B cell (primary cell): ENCODE measurements around the gene NME9. TPM values are rescaled to one million over a fixed set of nuclear protein-coding genes. Genes with fewer than 3 reads are reported as not detected.

Source experiments
- ATAC-seq: fragments of 200-7000 bp; cut with Tn5 transposase; one replicate; pipeline ENCODE4 v1.10.0; 2021; ENCODE audit warnings: low read depth, mild to moderate bottlenecking, moderate number of reproducible peaks, moderate library complexity
- CTCF ChIA-PET: fragments of 350-600 bp; sonication (Branson Sonifier 250); formaldehyde crosslinking; loops from one replicate; lab custom pipeline; 2021; ENCODE audit warnings: antibody characterized with exemption, inconsistent platforms; lab: Charles Lee
- POLR2A ChIA-PET: fragments of 350-600 bp; sonication (Branson Sonifier 250); formaldehyde crosslinking; loops from one replicate; lab custom pipeline; 2021; ENCODE audit warnings: antibody characterized with exemption; lab: Charles Lee
- DNase-seq: peaks from one replicate; pipeline ENCODE4 v3.0.0; 2013
- H2AFZ ChIP-seq: 2 replicates; pipeline ENCODE4 v1.6.1; 2012; ENCODE audit warnings: mild to moderate bottlenecking, low read depth, low read length; ENCODE audit not compliant: insufficient read depth, poor library complexity, severe bottlenecking
- H3K27ac ChIP-seq, 2 donors: 1 replicate in 1 of 2; 2 replicates in 1 of 2; pipeline ENCODE4 v1.5.1; 2012 to 2013; ENCODE audit warnings: low read length in 2 of 2, mild to moderate bottlenecking in 2 of 2, moderate library complexity in 1 of 2
- H3K27me3 ChIP-seq, 4 experiments: fragments of 200-600 bp in 1 of 4; sonication (generic) in 1 of 4; replicated peaks in 1 of 4; 1 replicate in 2 of 4; 2 replicates in 2 of 4; pipeline versions ENCODE4 v1.6.1 to v1.7.0; 2013 to 2016; ENCODE audit warnings: low read length in 3 of 4, mild to moderate bottlenecking in 2 of 4, mixed read lengths in 1 of 4, moderate library complexity in 1 of 4; ENCODE audit not compliant: insufficient read depth in 4 of 4, control insufficient read depth in 3 of 4; ENCODE audit errors: control extremely low read depth in 1 of 4
- H3K36me3 ChIP-seq, 2 experiments: replicated peaks in 1 of 2; 1 replicate in 1 of 2; 2 replicates in 1 of 2; pipeline versions ENCODE4 v1.6.1 to v1.7.1; 2013; ENCODE audit warnings: low read length in 1 of 2; ENCODE audit not compliant: insufficient read depth in 2 of 2, control insufficient read depth in 1 of 2; ENCODE audit errors: control extremely low read depth in 1 of 2, extremely low read depth in 1 of 2
- H3K4me1 ChIP-seq, 2 donors: fragments of 200-600 bp in 1 of 2; sonication (generic) in 1 of 2; 1 replicate in 1 of 2; 2 replicates in 1 of 2; pipeline versions ENCODE4 v1.5.1 to v1.6.1; 2013 to 2017; ENCODE audit warnings: low read length in 2 of 2; ENCODE audit not compliant: control insufficient read depth in 2 of 2, insufficient read depth in 2 of 2
- H3K4me2 ChIP-seq: replicated peaks from 2 replicates; pipeline ENCODE3; 2012; ENCODE audit warnings: mild to moderate bottlenecking, low read depth, low read length; ENCODE audit not compliant: poor library complexity, severe bottlenecking
- H3K4me3 ChIP-seq, 5 experiments: fragments of 200-600 bp in 1 of 5; sonication (generic) in 1 of 5; 1 replicate in 3 of 5; 2 replicates in 2 of 5; pipeline versions ENCODE4 v1.5.1 to v1.7.0; 2011 to 2016; ENCODE audit warnings: low read length in 4 of 5, mild to moderate bottlenecking in 4 of 5, low read depth in 2 of 5, control low read depth in 1 of 5, moderate library complexity in 1 of 5; ENCODE audit not compliant: insufficient read depth in 1 of 5; ENCODE audit errors: control extremely low read depth in 1 of 5, extremely low read depth in 1 of 5
- H3K79me2 ChIP-seq: fragments of 200-600 bp; sonication (generic); one replicate; pipeline ENCODE4 v1.6.0; 2016; ENCODE audit warnings: low read length; ENCODE audit not compliant: control insufficient read depth, insufficient read depth
- H3K9ac ChIP-seq: fragments of 200-600 bp; sonication (generic); 2 replicates; pipeline ENCODE4 v1.6.1; 2017; ENCODE audit warnings: mild to moderate bottlenecking, low read length, moderate library complexity
- H3K9me3 ChIP-seq, 3 donors: one replicate each; pipeline versions ENCODE4 v1.6.1 to v1.7.1; 2013; ENCODE audit warnings: low read length in 2 of 3; ENCODE audit not compliant: control insufficient read depth in 2 of 3, insufficient read depth in 1 of 3; ENCODE audit errors: control extremely low read depth in 1 of 3
- H4K20me1 ChIP-seq: 2 replicates; pipeline ENCODE4 v1.6.0; 2012; ENCODE audit warnings: mild to moderate bottlenecking, low read length; ENCODE audit not compliant: insufficient read depth, control insufficient read depth, poor library complexity, severe bottlenecking
- H3K27ac Mint-ChIP-seq: one replicate; pipeline ENCODE4 v1.8.0; 2021; ENCODE audit warnings: mixed read lengths
- H3K27me3 Mint-ChIP-seq: one replicate; pipeline ENCODE4 v1.8.0; 2021; ENCODE audit warnings: mixed read lengths
- H3K4me1 Mint-ChIP-seq: one replicate; pipeline ENCODE4 v1.8.0; 2021; ENCODE audit warnings: mixed read lengths
- H3K4me3 Mint-ChIP-seq: one replicate; pipeline ENCODE4 v1.8.0; 2021; ENCODE audit warnings: mixed read lengths
- H3K9me3 Mint-ChIP-seq: one replicate; pipeline ENCODE4 v1.8.0; 2022; ENCODE audit warnings: mixed read lengths; ENCODE audit not compliant: insufficient read depth
- EZH2 ChIP-seq: IDR thresholded peaks from 2 replicates; pipeline ENCODE4 v1.6.1; 2012; ENCODE audit warnings: borderline replicate concordance, low read depth, mild to moderate bottlenecking, moderate library complexity, low read length; ENCODE audit not compliant: insufficient read depth, poor library complexity, severe bottlenecking
- WGBS: methylation state at CpG from one replicate; pipeline ENCODE4 v1.1.5; 2013; ENCODE audit warnings: missing lambda C conversion rate; ENCODE audit not compliant: insufficient coverage; 5-methylcytosine and 5-hydroxymethylcytosine counted together
- intact Hi-C: fragments of 100-400 bp; cut with micrococcal nuclease; formaldehyde crosslinking; loops from one replicate; pipeline ENCODE4 v1.10.0; 2022
- polyA plus RNA-seq: library from polyadenylated mRNA; depleted of rRNA; stranded (reverse); fragments of >200 nt; gene quantifications from 2 replicates; pipeline ENCODE4 v1.2.3, GENCODE V29; 2012
- total RNA-seq, 2 donors: library from RNA; stranded (reverse); fragments of 120-200 nt in 1 of 2; gene quantifications; 1 replicate in 1 of 2; 2 replicates in 1 of 2; pipeline versions ENCODE4 v1.2.3 to v1.2.4, GENCODE V29; 2013 to 2022
- TF ChIP-seq, protein P1 (sequence below): fragments of 200-600 bp; IDR thresholded peaks from one replicate; pipeline ENCODE4 v1.8.0; 2022; ENCODE audit warnings: antibody characterized with exemption, mild to moderate bottlenecking

Gene NME9
- total and polyA plus RNA-seq, 2 donors (not counting 1 experiment from before 2014, with no cell fraction given), result not detected

DNA sequence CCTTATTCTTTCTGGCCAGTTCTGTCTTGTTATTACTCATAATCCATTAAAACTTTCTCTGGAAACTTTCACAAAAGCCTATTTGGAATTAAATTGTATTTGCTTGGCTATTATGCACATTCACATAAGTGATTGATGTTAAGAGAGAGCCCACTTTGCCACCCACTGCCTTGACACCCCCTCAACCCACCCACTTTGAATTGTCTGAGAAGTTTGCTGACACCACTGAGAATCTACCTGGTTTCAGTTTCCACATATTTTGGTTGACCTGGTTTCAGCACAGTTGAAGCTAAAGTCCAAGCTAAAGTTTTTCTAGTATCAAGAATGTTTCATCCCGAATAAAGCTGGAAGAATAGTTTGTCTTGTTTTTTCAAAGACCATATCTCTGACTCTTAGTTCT is 71.7 kb downstream of the NME9 start:
- ChIA-PET CTCF (no interaction called here), POLR2A (no interaction called here)
- H3K9me3 ChIP-seq, result no peaks in the 10 kb centered on the region
- no peaks in the 10 kb centered on the region for H3K36me3 ChIP-seq
- H3K27me3 ChIP-seq, result no peaks in the 10 kb centered on the region
- Mint-ChIP-seq H3K27me3 (no peaks in the 10 kb centered on the region), H3K4me3 (no peak overlapping the region), H3K9me3 (no peaks in the 10 kb centered on the region), H3K4me1 (no peaks in the 10 kb centered on the region), H3K27ac (no peak overlapping the region)
- H3K4me1 ChIP-seq, result no peaks in the 10 kb centered on the region
- H3K79me2 ChIP-seq, result no peaks in the 10 kb centered on the region
- no peak for TF ChIP-seq EZH2
- TF ChIP-seq, protein P1, sequence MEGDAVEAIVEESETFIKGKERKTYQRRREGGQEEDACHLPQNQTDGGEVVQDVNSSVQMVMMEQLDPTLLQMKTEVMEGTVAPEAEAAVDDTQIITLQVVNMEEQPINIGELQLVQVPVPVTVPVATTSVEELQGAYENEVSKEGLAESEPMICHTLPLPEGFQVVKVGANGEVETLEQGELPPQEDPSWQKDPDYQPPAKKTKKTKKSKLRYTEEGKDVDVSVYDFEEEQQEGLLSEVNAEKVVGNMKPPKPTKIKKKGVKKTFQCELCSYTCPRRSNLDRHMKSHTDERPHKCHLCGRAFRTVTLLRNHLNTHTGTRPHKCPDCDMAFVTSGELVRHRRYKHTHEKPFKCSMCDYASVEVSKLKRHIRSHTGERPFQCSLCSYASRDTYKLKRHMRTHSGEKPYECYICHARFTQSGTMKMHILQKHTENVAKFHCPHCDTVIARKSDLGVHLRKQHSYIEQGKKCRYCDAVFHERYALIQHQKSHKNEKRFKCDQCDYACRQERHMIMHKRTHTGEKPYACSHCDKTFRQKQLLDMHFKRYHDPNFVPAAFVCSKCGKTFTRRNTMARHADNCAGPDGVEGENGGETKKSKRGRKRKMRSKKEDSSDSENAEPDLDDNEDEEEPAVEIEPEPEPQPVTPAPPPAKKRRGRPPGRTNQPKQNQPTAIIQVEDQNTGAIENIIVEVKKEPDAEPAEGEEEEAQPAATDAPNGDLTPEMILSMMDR, result no peak
- no peak overlapping the region for H2AFZ ChIP-seq
- DNase-seq, result no peak
- no peak overlapping the region for H3K4me3 ChIP-seq
- no peak for ATAC-seq
- no peak overlapping the region for H3K4me2 ChIP-seq
- H3K27ac ChIP-seq, result no peak overlapping the region
- no peaks in the 10 kb centered on the region for H4K20me1 ChIP-seq
- 100% methylated on average over 1 of the region's 1 CpG for WGBS
- intact Hi-C loops, result no loop called here
- no peak overlapping the region for H3K9ac ChIP-seq

DNA sequence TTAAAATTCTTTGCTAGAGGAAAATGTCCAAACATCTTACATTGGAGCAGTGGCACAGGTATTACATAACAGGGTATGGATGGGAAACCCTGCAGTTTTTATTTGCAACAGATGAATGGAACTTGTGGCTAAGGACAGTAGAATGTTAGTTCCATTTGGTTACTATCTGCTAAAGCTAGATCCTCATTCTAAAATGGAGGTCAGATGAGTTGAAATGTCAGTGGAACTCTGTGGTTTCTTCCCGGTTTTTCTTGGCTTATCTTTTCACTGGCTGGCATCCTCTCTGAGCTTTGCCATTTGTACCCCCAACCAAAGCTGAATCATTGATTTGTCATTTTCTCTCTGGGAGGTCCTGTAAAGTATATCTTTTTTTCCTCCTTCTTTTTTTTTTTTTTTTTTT is 73.6 kb downstream of the NME9 start:
- Histone ChIP-seq H3K79me2 (no peaks in the 10 kb centered on the region), H3K36me3 (no peaks in the 10 kb centered on the region), H3K27ac (no peak overlapping the region), H3K4me2 (no peak overlapping the region), H3K4me1 (no peaks in the 10 kb centered on the region), H3K9me3 (no peaks in the 10 kb centered on the region), H4K20me1 (no peaks in the 10 kb centered on the region), H3K27me3 (no peaks in the 10 kb centered on the region), H2AFZ (no peak overlapping the region), H3K9ac (no peak overlapping the region), H3K4me3 (no peak overlapping the region)
- Mint-ChIP-seq H3K4me3 (no peak overlapping the region), H3K9me3 (no peaks in the 10 kb centered on the region), H3K4me1 (no peaks in the 10 kb centered on the region), H3K27me3 (no peaks in the 10 kb centered on the region), H3K27ac (no peak overlapping the region)
- ATAC-seq (no peak), DNase-seq (no peak)
- WGBS, result no CpG with 5 or more reads among the region's 1 CpG
- TF ChIP-seq, protein P1, result no peak
- no peak for TF ChIP-seq EZH2
- POLR2A ChIA-PET, result no interaction called here
- intact Hi-C loops, result no loop called here
- CTCF ChIA-PET, result interaction anchor here (0.7 kb wide), 1 partner anchor 75 kb away, joined by 4 read pairs; no protein-coding TSS in a partner anchor
